ENCODE results near the gene CHRNB1. TPM values are rescaled to one million over a fixed set of nuclear protein-coding genes. Genes with fewer than 3 reads are reported as not detected.
A peak's percentile ranks its signal among the peaks of the same experiment; 100 is the strongest.

The CHRNB1 gene
- total RNA-seq, 1 donor from 2014 or later: 5.9 TPM

DNA sequence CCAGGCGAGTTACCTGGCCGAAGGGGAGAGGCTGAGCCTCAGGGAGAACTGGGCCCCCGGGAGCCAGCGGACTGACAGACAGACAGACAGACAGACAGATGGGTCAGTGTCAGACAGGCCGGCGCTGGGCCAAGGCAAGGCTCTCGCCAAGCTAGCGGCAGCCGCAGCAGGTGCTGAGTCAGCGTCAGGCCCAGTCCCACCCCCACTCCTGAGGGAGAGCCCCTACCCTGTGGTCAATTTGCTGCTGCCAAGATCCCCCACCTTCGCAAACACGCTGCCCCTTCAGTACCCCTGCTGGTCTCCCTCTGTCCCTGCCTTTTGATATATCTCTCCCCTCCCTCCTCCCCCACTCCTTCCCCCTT lies 4.0 kb upstream of the CHRNB1 start:
- no peak overlapping the region for H3K4me3 Mint-ChIP-seq
- ChIA-PET CTCF (interaction anchor here (1.0 kb wide), 1 partner anchor 84 kb away, joined by 4 read pairs; no protein-coding TSS in a partner anchor), POLR2A (interaction anchor here (0.6 to 3.3 kb wide), 8 partner anchors 38 to 253 kb away, joined by 3 to 30 read pairs (median 4); partner anchors contain the start of genes MPDU1 and POLR2A)
- H3K4me1 Mint-ChIP-seq: peaks cover 61% of the 10 kb centered on the region
- H3K27me3 Mint-ChIP-seq: peaks cover 52% of the 10 kb centered on the region
- peak; percentile 32 for DNase-seq
- peaks cover 4% of the 10 kb centered on the region for H3K36me3 Mint-ChIP-seq (ENCODE audit: low read depth)
- no peak overlapping the region for H3K27ac Mint-ChIP-seq
- intact Hi-C loops (cut with micrococcal nuclease): no loop called here
- TF ChIP-seq, protein P1, sequence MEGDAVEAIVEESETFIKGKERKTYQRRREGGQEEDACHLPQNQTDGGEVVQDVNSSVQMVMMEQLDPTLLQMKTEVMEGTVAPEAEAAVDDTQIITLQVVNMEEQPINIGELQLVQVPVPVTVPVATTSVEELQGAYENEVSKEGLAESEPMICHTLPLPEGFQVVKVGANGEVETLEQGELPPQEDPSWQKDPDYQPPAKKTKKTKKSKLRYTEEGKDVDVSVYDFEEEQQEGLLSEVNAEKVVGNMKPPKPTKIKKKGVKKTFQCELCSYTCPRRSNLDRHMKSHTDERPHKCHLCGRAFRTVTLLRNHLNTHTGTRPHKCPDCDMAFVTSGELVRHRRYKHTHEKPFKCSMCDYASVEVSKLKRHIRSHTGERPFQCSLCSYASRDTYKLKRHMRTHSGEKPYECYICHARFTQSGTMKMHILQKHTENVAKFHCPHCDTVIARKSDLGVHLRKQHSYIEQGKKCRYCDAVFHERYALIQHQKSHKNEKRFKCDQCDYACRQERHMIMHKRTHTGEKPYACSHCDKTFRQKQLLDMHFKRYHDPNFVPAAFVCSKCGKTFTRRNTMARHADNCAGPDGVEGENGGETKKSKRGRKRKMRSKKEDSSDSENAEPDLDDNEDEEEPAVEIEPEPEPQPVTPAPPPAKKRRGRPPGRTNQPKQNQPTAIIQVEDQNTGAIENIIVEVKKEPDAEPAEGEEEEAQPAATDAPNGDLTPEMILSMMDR (IDR thresholded peaks at IDR 0.05): no peak
- ATAC-seq (ENCODE audit: low read depth): no peak
- H3K9me3 Mint-ChIP-seq: no peaks in the 10 kb centered on the region

DNA sequence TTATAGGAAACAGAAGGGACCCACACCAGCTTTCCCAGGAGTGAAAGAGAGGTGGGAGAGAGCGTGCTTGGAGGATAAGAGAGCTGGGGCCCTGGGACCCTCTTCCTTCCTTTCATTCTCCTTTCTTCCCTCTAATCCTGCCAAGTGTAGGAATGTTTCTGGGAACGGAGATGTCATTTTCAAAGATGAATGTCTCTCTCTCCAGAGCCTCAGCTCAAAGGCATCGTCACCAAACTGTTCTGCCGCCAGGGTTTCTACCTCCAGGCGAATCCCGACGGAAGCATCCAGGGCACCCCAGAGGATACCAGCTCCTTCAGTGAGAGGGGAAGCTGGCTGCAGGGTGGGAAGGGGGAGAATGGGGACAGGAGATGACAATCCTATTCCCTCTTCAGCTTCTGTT lies 3.6 kb upstream of the CHRNB1 start:
- CTCF ChIA-PET: interaction anchor here (1.0 kb wide), 1 partner anchor 85 kb away, joined by 4 read pairs; no protein-coding TSS in a partner anchor
- DNase-seq (no peak), ATAC-seq (ENCODE audit: low read depth) (no peak)
- Mint-ChIP-seq H3K9me3 (no peaks in the 10 kb centered on the region), H3K27me3 (peaks cover 54% of the 10 kb centered on the region), H3K27ac (no peak overlapping the region), H3K4me3 (no peak overlapping the region), H3K4me1 (peaks cover 61% of the 10 kb centered on the region), H3K36me3 (ENCODE audit: low read depth) (peaks cover 3% of the 10 kb centered on the region)
- intact Hi-C loops (cut with micrococcal nuclease): no loop called here
- POLR2A ChIA-PET: interaction anchor here (0.6 to 3.3 kb wide), 7 partner anchors 37 to 254 kb away, joined by 3 to 30 read pairs (median 4); partner anchors contain the start of genes MPDU1 and POLR2A
- TF ChIP-seq, protein P1 (IDR thresholded peaks at IDR 0.05): no peak

DNA sequence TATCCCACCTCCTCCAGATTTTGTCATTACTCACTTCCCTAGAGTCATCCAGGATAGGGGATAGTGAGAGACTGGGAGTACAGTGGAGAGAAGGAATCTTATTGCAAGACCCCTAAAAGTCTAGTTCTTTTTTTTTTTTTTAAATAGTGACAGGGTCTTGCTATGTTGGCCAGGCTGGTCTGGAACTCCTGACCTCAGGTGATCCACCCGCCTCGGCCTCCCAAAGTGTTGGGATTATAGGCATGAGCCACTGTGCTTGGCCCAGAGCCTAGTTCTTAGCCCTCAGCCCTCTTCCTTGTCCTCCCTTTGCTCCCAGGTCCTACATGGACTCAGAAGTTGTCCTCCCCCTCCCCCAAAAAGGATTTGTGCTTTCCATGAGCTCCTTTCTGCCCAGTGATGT lies 2.7 kb upstream of the CHRNB1 start:
- Mint-ChIP-seq H3K4me1 (peaks cover 57% of the 10 kb centered on the region), H3K36me3 (ENCODE audit: low read depth) (peaks cover 3% of the 10 kb centered on the region), H3K27me3 (peaks cover 60% of the 10 kb centered on the region), H3K4me3 (no peak overlapping the region), H3K27ac (no peak overlapping the region), H3K9me3 (no peaks in the 10 kb centered on the region)
- intact Hi-C loops (cut with micrococcal nuclease): no loop called here
- ATAC-seq (ENCODE audit: low read depth): no peak
- DNase-seq: no peak
- CTCF ChIA-PET: no interaction called here
- TF ChIP-seq, protein P1 (IDR thresholded peaks at IDR 0.05): no peak
- POLR2A ChIA-PET: interaction anchor here (3.3 kb wide), 1 partner anchor 42 kb away, joined by 30 read pairs; the partner anchor contains the start of gene POLR2A

DNA sequence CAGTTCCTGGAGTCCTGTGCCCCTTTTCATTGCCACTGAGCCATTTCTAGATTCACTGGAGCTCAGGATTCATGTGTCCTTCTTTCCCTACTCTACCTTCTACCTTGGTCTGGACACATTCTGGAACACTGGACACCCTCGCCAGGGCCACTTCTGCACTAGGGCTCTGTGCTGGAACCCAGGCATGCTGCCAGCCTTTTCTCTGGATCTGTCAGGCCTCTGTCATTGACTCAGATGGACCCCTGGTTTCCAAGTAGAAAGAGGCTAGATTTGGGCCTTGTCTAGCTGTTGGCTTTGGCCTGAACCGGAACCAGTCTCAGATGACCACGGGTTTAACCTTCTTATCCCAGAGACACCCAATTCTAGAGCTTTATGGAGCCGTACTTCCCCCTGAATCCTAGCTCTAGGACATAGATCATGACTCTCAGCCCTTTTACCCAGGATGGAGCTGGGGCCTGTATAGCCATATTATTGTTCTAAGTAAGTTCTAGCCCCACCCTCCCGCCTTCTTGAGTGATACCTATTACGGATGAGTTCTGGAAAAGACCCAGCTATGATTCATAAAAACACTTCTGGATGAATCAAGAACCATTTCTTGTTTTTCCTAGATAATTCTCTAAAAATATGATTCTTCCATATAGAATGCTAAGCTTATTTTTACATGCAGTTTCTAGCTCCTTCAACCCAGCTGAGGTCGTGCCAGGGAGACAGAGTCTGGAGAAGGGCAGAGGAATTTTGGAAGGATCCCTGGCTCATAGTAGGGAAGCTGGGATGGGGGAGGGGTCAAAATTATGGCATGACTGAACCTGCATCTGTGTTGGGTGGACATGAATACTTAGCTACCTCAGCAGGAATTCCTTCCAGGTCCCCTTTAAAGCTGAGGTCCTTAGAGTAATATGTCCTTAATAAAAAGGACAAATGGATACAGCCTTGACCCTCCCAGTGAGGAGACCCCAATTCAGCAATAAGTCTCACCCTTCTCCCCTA lies 1.1 kb upstream of the CHRNB1 start:
- TF ChIP-seq, protein P1 (IDR thresholded peaks at IDR 0.05): no peak
- no peaks in the 10 kb centered on the region for H3K9me3 Mint-ChIP-seq
- ChIA-PET CTCF (no interaction called here), POLR2A (interaction anchor here (0.6 to 2.6 kb wide), 9 partner anchors 8 to 413 kb away, joined by 3 to 18 read pairs (median 4); partner anchors contain the start of genes NAA38, POLR2A, TMEM102 and ZBTB4)
- no peaks in the 10 kb centered on the region for H3K36me3 Mint-ChIP-seq (ENCODE audit: low read depth)
- no peak for DNase-seq
- no peak for ATAC-seq (ENCODE audit: low read depth)
- no peak overlapping the region for H3K27ac Mint-ChIP-seq
- no peak overlapping the region for H3K4me3 Mint-ChIP-seq
- intact Hi-C loops (cut with micrococcal nuclease): no loop called here
- H3K4me1 Mint-ChIP-seq: peaks cover 44% of the 10 kb centered on the region
- peaks cover 62% of the 10 kb centered on the region for H3K27me3 Mint-ChIP-seq

DNA sequence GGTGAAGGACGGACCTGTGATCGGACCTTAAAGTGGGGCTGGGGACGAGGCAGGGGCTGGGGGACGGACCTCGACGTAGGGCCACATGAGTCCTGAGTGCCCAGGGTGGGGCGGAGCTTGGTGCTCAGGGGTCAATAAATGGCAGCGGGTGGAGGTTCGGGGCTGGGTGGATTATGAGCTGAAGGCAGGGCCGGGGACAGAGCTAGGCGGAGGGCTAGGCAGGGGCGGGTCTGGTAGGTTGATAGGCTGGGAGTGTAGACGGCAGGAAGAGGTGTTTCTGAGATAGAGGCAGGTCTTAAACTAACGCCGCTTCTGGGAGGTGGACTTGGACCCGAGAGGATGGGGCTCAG lies 733 bp downstream of the CHRNB1 start:
- Mint-ChIP-seq H3K9me3 (no peaks in the 10 kb centered on the region), H3K27me3 (peaks cover 59% of the 10 kb centered on the region), H3K27ac (no peak overlapping the region), H3K36me3 (ENCODE audit: low read depth) (no peaks in the 10 kb centered on the region), H3K4me1 (peaks cover 29% of the 10 kb centered on the region), H3K4me3 (peak overlapping the region; percentile 78)
- ChIA-PET POLR2A (interaction anchor here (0.8 to 2.6 kb wide), 7 partner anchors 9 to 205 kb away, joined by 3 to 18 read pairs (median 3); partner anchors contain the start of genes ATP1B2, POLR2A and TMEM102), CTCF (interaction anchor here (0.6 to 1.5 kb wide), 2 partner anchors 9 to 39 kb away, joined by 3 to 7 read pairs; partner anchors contain the start of gene POLR2A)
- TF ChIP-seq, protein P1 (IDR thresholded peaks at IDR 0.05): no peak
- ATAC-seq (ENCODE audit: low read depth): peak; percentile 73
- intact Hi-C loops (cut with micrococcal nuclease): loop anchor here (1.0 kb wide), 1 partner anchor 10 kb away; no protein-coding TSS in a partner anchor
- no peak for DNase-seq
